ENCODE results near the gene MUSTN1.

DNA sequence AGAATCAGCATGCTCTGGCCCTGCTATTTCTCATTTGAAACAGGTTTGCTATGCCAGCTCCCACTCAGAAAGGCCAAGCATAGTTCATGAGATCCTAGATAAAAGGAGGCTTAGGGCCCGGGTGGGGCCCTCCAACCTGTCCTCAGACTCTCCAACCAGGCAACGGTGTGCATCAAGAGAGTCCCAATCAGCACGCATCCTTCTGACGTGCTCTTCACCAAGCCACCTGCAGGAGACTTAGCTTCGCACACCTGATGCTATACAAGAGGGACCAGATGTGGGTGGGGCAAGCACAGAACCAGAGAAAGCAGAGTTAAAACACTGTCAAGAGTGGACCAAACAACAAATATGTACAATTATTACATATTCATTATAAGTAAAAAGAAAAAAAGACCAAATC lies 45.2 kb upstream of the MUSTN1 start:
- TF ChIP-seq, protein P1, sequence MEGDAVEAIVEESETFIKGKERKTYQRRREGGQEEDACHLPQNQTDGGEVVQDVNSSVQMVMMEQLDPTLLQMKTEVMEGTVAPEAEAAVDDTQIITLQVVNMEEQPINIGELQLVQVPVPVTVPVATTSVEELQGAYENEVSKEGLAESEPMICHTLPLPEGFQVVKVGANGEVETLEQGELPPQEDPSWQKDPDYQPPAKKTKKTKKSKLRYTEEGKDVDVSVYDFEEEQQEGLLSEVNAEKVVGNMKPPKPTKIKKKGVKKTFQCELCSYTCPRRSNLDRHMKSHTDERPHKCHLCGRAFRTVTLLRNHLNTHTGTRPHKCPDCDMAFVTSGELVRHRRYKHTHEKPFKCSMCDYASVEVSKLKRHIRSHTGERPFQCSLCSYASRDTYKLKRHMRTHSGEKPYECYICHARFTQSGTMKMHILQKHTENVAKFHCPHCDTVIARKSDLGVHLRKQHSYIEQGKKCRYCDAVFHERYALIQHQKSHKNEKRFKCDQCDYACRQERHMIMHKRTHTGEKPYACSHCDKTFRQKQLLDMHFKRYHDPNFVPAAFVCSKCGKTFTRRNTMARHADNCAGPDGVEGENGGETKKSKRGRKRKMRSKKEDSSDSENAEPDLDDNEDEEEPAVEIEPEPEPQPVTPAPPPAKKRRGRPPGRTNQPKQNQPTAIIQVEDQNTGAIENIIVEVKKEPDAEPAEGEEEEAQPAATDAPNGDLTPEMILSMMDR (IDR thresholded peaks at IDR 0.05; ENCODE audit: low read length) = no peak
- TF ChIP-seq EZH2 (IDR thresholded peaks at IDR 0.05; ENCODE audit: borderline replicate concordance, low read length) = no peak
